Measurements from ENCODE around the gene ECHS1.
A peak's percentile ranks its signal among the peaks of the same experiment; 100 is the strongest.

ECHS1 gene

DNA sequence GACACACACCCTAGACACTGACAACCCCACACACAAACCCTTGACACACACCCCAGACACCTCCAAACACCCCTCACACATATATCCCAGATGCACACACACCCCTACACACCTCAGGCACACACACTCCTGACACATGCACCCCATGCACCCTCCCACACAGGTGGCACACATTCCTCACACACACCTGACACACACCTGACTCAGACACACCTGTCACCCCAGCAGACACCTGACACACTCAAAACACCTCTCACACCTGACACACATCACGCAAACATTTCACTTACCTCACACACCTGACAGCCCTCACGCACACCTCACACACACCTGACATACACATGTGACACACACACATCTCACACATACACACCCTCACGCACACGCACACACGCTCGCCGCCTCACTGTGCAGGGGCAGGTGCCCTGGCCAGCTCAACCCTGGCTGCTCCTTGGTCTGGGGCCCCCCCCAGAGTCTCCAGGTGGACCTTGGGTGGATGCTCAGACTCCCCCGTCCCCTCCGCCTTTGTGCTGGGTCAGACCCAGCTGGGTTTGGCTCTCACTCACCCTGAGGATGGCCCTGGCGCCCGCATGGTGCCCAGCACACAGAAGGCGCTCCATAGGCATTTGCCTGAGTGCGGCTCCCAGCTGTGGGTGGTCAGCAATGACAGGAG lies 33.3 kb downstream of the ECHS1 start:
- DNase-seq (ENCODE audit: low spot score), result no peak

DNA sequence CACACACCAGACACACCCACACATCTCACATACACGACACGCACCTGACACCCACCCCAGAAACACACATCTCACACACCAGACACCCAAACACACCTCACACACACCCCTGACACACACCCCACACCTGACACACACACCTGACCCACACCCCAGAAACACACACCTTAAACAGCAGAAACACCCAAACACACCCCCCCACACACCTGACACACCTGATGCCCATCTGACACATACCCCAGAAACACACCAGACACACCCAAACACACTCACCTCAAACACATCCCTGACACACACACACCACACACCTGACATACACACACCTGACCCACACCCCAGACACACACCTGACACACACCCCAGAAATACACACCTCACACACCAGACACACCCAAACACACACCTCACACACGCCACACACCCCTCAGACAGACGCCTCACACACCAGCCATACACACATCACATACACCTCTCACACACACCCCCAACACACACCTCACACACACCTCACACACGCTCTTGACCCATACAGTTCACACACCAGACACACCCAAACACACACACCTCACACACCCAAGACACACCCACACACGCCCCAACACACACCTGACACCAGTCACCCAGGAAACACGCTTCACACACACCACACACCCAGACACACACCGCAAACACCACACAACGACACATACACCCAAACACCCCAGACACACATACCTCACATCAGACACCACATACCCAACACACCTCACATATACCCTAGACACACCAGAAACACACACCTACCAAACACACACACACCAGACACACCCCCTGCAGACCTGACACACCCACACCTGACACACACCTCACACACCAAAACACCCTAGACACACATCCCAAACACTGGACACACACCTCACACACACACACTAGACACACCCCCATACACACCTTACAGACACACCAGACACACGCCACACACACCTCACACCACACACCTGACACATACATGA lies 34.8 kb downstream of the ECHS1 start:
- DNase-seq (ENCODE audit: low spot score), result no peak

DNA sequence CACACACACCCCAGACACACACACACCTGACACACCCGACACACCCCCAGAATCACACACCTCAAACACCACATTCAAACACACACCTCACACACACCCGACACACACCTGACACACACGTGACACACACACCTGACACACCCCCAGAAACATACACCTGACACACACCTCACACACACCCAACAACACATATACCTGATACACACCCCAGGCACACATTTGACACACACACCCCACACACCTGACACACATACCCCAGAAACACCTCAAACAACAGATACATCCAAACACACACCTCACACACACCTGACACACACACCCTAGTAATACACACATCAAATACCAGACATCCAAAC lies 35.8 kb downstream of the ECHS1 start:
- DNase-seq (ENCODE audit: low spot score), result no peak

DNA sequence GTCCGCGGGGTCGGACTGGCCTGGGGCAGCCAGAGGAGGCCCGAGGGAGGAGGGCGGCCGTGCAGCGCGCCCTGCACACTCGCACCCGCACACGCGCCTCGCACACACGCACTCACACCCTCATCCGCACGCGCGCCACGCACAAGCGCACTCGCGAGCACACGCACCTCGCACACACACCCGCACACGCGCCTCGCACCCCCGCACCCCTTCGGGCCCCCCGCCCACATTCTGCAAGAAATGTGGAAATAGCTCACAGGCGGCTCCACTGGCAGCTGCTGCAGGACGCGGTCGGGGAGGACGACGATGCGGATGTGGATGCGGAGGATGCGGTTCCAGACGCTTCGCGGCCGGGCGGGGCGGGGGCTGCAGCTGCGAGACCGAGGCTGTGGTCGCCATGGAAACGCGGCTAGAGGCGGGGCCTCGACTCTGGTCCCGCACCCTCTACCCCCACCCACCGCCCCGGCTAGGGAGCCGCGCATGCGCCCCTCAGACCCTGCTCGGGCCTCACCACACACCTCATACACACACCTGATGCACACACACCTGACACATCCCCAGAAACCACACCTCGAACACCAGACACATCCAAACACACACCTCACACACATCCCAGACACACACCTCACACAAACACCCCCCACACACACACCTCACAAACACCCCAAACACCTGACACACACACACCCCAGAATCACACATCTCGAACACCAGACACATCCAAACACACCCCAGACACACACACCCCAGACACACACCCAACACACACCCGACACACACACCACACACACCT lies 36.4 kb downstream of the ECHS1 start, which contains the start of gene CALY:
TSS of gene CALY (minus strand) at position 320 of the 793 bp plus-strand sequence. CDS start 7,907 bp downstream, outside the sequence.
- peak; percentile 67 for DNase-seq (ENCODE audit: low spot score)

DNA sequence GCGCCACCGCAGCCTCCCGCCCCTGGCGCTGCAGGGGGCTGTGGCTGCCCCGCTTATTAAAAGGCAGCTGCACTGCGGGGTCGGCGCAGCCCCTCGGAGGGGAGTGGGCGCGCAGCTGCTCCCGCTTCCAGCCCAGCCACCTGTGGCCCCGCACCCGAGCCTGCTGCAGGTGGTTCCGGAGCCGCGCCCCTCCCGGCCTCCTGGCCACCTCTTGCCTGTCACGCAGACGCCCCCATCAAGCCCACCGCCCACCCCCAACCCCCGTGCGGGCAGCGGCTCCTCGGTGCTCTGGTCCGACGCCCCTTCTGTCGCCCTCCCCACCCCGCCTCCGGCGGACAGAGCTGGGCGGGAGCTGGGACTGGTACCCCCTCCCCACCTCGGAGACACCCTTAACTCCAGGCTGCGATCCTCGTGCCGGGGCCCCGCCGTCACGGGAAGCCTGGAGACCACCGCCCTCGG lies 37.0 kb downstream of the ECHS1 start:
- DNase-seq (ENCODE audit: low spot score), result no peak

DNA sequence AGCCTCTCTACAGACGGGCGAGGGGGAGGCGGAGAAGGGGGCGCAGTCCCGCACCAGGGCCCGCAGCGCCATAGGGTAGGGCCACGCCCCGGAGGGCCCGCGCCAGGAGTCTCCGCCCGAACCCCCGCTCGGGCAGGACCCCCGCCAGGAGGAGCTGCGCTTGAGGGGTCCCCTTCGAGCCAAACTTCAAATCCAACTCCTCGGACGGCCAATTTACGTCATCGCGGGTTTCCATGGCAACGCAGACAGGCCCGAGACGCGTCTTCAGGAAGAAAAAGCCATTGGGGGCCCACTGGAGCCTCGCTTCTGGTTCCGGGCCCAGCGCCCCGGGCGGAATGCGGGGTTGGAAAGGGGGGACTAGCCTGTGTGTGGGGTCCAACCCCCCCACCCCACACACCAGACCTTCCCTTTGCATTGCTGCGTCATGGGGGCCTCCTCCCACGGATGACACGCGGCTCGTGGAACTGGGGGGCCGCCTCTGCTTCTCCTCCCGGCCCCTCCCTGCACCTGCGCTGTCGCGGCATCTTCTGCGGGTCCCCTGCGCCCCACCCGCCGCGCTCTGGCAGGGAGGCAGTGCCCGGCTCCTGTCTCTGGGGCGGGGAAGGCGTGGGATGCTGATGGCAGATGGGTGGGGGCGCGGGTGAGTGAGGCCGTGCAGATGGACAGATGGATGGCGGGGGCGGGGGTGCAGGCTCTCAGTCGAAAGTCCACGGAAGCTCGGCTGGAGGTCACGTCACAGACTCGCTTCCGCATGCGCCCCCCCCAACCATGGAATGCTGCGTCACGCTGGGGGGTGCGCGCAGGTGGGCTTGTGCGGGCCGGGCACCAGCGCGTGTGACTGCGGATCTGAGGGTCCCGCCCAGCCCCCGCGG lies 37.7 kb downstream of the ECHS1 start:
- no peak for DNase-seq (ENCODE audit: low spot score)

DNA sequence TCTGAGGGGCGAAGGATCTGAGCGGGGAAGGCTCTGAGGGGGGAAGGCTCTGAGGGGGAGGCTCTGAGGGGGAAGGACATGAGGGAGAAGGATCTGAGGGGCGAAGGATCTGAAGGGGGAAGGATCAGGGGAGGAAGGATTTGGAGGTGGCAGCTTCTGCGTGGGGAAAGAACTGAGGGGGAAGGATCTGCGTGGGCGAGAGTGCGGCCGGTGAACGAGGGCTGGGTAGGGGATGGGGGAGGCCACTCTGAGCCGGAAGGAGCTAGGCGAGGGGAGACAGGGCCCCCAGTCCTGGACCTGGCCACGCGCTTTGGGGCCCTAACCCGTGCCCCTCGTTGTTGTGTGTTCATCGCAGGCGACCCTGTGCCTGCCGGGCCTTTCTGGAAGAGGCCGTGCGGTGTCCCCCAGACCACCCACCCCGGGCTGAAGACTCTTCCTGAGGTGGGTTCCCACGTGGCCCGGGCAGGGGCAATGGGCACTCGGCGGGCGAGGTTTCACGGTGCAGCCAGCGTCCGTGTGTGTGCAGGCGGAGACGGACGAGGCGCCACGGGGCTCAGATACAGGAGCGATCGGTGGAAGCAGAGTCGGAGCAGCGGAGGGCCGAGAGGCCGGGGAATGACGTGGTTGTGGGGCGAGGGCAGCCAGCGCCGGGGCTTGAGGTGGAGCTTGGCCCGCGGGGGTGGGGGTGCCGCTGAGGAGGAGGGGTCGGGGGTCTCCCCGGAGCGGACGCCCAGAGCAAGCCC lies 38.5 kb downstream of the ECHS1 start:
- DNase-seq (ENCODE audit: low spot score), result no peak

DNA sequence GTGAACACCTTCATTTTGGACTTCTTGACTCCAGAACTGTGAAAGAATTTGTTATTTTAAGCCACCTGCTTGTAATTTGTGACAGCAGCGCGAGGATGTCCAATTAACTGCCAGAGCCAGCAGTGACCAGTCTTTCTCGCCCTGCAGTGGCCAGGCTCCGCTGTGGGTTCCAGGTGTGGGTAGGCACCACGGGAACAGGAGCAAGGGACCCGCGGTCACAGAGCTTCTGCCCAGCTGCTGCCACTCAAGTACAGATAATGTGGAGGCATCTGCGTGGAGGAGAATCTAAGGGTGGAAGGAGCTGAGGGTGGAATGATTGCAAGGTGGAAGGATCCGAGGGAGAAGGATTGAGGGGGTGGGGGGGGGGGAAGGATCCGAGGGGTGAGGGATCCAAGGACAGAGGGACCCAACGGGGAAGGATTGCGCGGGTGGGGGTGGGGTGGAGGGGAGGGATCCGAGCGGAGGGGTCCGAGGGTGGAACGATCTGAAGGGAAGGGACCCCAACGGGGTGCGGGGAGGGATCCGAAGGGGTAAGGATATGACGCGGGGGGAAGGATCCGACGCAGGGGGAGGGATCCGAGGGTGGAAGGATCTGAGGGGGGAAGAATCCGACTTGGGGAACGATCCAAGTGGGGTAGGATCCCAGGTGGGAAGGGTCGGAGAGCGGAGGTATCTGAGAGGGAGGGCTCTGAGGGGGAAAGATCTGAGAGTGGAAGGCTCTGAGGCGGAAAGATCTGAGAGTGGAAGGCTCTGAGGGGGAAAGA lies 40.0 kb downstream of the ECHS1 start:
- no peak for DNase-seq (ENCODE audit: low spot score)

DNA sequence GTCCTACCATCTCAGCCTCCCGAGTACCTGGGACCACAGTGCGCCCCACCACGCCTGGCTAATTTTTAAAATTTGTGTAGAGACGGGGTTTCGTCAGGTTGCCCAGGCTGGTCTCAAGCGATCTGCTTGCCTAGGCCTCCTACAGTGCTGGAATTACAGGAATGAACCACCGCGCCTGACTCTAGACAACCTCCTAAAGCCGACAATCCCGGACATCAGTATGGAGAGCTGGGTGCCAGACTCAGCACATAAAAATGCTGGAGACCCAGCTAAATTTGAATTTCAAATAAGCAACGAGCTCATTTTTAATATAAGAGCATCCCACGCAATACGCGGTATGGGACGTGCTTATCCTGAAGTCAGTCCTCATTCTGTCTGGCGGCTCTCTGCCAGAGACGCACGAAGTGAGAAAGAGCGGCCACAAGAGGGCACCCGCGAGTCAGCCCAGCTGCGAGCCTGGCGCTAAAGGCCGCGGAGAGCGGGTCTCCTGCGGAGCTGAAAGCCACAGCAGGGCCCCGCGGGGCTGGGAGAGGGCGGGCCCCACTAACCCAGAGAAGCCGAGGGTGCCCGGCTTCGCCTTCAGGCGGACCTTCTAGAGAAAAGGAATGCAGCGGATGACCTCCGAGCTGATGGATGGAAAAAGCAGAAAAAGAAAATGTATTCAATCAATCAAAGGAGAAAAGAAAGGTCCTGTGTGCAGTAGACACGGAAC lies 43.5 kb downstream of the ECHS1 start:
- peak; percentile 93 for DNase-seq (ENCODE audit: low spot score)

DNA sequence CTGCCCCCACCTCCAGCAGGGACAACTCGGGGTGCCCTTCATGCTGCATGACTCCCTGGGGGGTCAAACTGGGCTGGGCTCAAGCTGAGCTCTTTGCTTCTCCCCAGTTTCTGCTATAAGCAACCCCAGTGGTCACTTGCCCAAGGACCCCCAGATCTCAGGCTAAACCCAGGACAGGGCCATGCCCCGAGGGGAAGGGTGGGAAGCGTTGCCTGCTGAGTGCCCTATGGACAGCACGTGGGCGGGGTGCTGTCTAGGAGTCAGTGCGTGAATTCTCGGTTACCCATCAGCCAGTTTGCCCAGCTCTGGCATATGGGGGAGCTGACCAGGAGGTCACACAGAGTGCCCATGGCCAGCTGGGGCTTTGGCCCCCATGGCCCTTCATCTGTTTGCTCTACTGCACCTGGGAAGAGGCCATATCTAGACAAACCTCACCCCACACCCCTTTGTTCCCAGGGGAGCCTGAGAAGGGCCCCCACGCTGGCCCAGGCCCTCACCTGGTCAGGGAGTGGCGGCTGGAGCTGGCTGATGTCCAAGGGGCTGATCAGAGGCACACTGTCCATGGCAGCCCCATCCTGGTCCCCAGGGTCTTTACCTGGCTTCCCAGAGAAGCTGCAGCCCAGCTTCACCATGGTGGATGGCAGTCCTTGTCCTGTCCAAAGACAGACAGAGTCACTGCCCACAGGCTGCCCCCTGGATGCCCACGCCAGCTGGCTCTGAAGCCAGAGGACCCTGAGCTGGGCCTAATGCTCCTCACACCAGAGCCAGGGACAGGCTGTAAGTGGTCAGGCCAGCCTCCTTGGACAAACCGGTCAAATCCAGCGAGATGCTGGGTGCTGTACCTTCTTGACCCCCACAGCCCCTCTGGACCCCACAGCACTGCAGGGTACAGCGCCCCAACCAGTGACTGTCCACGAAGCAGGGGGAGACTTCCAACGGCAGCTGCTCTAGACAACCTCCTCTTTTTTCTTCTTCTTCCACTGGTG lies 44.5 kb downstream of the ECHS1 start:
- no peak for DNase-seq (ENCODE audit: low spot score)

DNA sequence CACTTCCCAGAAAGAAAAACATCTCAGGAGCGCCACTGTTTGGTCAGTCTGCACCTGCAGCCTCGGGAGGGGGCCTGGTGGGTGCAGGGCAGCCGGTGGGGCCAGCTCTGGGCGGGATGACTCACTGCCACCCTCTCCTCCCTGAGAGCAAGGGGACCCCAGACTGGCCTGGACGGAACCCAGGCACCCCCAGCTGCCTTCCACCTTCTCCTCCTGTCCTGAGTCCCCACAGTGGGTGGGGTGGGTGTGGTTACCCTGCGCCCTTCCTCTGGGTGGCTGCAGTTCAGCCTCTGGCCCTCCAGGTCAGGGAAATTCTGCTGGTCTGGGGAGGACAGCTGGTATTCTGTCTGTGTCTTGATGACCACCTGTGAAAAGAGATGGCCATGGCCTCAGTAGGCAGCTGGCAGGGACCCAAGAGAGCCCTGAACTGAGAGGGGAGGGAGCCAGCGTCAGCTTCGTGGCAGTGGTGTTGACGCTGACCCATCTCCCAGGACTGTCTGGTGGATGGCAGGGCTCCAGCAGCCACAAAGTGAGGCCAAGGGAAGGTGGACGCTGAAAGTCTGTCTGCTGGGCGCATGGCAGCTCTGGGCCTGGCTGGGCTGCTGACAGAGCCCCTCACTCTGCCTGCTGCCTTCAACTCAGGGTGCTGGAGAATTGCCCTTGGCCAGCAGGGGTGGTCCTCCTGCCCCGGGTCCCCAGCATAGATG lies 45.4 kb downstream of the ECHS1 start:
- no peak for DNase-seq (ENCODE audit: low spot score)

DNA sequence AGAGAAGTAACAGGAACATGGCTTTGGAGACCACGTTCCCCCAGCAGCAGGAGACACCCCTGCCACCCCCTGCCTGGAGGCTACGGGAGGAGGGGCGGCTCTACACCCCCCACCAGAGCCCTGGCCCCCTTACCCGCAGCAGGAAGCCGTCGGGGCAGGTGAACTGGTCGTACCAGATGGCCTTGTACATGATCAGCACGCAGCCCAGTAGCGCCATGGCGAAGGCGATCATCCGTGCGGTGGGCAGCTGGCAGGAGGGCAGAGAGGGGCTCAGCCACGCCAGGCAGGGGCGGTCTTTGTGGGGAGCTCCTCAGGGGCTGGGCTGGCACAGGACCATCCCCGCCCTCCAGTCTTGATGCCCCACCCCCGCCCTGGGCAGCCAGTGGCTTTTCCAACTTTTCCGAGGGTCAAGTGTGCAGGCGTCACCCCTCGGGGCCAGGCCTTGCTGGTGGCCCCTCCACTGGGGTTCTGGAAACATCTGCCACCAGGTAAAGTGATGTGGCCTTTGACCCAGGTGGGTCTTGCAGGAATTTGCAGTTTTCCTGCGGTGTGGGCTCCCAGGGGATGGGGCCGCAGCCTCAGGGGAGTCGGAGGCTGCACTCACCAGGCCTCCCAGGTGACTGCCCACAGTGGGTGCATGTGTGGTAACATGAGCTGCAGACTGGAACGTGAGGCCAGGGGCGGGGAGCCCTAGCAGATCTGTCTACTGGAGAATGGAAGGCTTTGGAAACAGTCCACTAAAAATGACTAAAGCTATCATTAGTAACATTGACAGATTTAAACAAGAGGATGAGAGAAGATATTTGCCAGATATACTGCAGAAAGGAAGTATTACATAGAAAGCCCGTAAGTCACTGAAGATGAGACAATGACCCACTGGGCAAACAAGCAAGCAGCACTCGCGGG lies 46.2 kb downstream of the ECHS1 start:
- no peak for DNase-seq (ENCODE audit: low spot score)

DNA sequence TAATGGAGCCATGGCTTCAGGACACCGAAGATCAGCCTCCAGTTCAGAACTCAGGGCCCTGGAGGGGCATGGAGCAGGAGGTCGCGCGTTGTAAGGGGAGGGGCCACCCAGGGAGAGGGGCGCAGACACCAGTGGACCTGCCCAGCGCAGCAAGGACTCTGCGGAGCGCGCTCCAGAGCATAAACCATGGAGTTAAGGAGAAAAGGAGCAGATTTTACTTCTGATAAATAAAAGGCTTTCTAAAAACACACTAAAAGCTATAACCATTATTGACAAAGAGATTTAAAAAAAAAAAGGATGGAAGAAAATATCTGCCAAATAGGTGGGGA lies 47.0 kb downstream of the ECHS1 start:
- DNase-seq (ENCODE audit: low spot score), result no peak

DNA sequence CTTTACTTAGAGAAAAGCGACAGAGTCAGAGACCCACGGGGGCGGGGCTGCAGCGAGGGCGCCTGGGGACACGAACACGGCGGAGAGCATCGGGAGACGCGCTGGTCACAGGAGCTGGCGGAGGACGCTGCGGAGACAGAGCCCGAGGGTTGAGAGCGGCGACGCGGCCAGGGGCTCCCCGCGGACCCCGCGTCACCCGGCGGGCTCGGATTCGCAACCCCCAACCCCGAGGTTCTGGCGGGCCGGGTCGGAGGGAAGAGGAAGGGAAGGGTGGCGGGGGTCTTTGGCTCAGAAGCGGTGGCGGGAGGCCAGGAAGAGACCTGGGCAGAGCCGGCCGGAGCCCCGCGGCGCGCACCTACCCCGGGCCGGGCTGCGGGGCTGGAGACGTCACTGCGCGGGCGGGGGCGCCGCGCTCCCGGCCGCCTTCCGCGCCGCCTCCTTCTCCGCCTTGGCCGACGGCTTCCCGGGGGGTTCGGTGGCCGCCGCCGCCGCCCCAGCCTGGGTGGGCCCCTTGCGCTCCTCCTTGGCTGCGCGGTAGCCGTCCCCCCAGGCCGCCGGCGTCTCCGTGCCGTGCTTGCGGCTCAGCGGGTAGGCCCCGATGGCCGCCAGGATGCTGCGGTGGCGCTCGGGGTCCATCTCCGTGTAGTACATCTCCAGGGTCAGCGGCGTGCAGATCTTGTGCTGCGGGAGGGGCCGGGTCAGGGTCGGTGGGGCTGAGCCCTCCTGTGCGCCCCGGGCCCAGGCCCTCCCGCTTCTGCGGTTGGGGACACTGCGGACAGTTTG lies 47.5 kb downstream of the ECHS1 start:
- DNase-seq (ENCODE audit: low spot score), result no peak

DNA sequence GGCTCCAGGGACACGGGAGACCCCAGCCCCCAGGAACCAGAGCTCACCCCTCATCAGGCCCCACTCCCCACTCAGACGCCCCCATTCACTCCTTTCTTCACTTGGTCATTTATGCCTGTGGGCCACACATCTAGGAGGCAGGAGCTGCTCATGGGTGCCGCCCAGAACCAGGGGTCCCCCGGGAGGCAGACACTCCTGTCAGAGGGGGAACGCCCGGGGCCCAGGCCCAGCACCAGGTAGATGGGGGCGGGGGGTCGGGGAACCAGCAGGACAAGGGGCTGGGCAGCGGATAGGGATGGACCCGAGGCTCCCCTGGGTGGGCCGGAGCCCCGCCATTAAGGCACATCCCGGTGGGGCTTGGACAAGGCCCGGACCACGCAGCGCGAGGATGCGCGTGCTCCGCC lies 48.3 kb downstream of the ECHS1 start:
- no peak for DNase-seq (ENCODE audit: low spot score)

Measured in HuH-7 (cell line).